ENCODE results near the gene SBNO1. TPM values are rescaled to one million over a fixed set of nuclear protein-coding genes. Genes with fewer than 3 reads are reported as not detected.

Gene SBNO1
- total RNA-seq, 1 experiment from 2014 or later: 68.7 TPM

DNA sequence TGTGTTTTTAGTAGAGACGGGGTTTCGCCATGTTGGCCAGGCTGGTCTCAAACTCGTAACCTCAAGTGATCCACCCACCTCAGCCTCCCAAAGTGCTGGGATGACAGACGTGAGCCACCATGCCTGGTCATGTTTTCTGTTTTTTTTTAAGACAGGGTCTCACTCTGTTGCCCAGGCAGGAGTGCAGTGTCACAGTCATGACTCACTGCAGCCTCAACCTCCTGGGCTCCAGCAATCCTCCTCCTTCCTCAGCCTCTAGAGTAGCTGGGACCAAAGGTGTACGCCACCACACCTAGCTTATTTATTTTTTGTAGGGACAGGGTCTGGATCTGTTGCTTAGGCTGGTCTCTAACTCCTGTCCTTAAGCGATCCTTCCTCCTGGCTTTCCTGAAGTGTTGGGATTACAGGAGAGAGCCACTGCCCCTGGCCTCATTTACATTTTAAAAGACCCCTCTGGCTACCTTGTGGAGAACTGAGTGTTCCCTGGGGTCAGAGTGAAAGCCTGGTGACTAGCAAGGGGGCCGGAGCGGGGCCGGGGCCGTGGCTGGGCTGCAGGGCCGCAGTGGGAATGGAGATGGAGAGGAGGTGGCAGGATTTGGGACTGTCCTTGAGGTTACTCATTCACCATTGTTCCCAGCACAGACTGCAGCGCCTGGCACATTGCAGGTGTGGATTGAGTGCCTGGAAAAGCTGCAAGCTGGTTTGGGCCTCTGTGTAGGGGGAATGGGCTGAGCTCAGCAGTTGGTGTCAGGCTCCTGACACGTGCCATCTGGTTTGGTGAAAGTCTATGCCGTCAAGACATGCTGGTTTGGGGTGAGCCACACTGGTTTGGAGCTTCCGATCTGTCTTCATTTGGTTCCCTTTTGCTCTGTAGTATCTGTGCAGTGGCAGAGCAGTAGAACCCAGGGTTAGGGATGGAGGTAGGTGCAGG is 37.4 kb upstream of the SBNO1 start:
- POLR2A ChIA-PET: no interaction called here
- Histone ChIP-seq H3K4me1 (ENCODE audit: control insufficient read depth, insufficient read depth, low read length) (no peaks in the 10 kb centered on the region), H3K27ac (ENCODE audit: low read length) (no peak overlapping the region), H3K36me3 (ENCODE audit: control insufficient read depth, insufficient read depth, low read length) (peaks cover 10% of the 10 kb centered on the region), H3K9me3 (ENCODE audit: control insufficient read depth, insufficient read depth, low read depth, low read length) (no peaks in the 10 kb centered on the region), H3K4me3 (ENCODE audit: low read depth in 2 of 2, low read length in 2 of 2) (no peak overlapping the region), H3K27me3 (ENCODE audit: control insufficient read depth, insufficient read depth, low read length) (no peaks in the 10 kb centered on the region)
- no peak for DNase-seq (ENCODE audit: low read depth, low spot score)
- no TSS peak for BruUV-seq (replicated peaks)
- ATAC-seq: no peak
- CTCF ChIA-PET: no interaction called here
- intact Hi-C loops (cut with micrococcal nuclease; ENCODE audit: unreplicated experiment) (no loop called here), in situ Hi-C loops (cut with HindIII; ENCODE audit: low pct_unique_long_range_greater_than_20kb, low sequenced_read_pairs) (no loop called here)
- TF ChIP-seq, protein P1, sequence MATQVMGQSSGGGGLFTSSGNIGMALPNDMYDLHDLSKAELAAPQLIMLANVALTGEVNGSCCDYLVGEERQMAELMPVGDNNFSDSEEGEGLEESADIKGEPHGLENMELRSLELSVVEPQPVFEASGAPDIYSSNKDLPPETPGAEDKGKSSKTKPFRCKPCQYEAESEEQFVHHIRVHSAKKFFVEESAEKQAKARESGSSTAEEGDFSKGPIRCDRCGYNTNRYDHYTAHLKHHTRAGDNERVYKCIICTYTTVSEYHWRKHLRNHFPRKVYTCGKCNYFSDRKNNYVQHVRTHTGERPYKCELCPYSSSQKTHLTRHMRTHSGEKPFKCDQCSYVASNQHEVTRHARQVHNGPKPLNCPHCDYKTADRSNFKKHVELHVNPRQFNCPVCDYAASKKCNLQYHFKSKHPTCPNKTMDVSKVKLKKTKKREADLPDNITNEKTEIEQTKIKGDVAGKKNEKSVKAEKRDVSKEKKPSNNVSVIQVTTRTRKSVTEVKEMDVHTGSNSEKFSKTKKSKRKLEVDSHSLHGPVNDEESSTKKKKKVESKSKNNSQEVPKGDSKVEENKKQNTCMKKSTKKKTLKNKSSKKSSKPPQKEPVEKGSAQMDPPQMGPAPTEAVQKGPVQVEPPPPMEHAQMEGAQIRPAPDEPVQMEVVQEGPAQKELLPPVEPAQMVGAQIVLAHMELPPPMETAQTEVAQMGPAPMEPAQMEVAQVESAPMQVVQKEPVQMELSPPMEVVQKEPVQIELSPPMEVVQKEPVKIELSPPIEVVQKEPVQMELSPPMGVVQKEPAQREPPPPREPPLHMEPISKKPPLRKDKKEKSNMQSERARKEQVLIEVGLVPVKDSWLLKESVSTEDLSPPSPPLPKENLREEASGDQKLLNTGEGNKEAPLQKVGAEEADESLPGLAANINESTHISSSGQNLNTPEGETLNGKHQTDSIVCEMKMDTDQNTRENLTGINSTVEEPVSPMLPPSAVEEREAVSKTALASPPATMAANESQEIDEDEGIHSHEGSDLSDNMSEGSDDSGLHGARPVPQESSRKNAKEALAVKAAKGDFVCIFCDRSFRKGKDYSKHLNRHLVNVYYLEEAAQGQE (IDR thresholded peaks at IDR 0.05; ENCODE audit: insufficient read depth in 1 of 2, low read depth in 2 of 2, low read length in 1 of 2): no peak
- TF ChIP-seq, protein P2, sequence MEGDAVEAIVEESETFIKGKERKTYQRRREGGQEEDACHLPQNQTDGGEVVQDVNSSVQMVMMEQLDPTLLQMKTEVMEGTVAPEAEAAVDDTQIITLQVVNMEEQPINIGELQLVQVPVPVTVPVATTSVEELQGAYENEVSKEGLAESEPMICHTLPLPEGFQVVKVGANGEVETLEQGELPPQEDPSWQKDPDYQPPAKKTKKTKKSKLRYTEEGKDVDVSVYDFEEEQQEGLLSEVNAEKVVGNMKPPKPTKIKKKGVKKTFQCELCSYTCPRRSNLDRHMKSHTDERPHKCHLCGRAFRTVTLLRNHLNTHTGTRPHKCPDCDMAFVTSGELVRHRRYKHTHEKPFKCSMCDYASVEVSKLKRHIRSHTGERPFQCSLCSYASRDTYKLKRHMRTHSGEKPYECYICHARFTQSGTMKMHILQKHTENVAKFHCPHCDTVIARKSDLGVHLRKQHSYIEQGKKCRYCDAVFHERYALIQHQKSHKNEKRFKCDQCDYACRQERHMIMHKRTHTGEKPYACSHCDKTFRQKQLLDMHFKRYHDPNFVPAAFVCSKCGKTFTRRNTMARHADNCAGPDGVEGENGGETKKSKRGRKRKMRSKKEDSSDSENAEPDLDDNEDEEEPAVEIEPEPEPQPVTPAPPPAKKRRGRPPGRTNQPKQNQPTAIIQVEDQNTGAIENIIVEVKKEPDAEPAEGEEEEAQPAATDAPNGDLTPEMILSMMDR (IDR thresholded peaks at IDR 0.05): no peak
- no peak for TF ChIP-seq POLR2AphosphoS5 (IDR thresholded peaks at IDR 0.05; ENCODE audit: low read depth, low read length)
- TF ChIP-seq SIN3A (IDR thresholded peaks at IDR 0.05; ENCODE audit: borderline replicate concordance, insufficient read depth, low read depth, low read length): no peak
- no peak for TF ChIP-seq TCF7L2 (IDR thresholded peaks at IDR 0.05; ENCODE audit: low read depth, low read length)

DNA sequence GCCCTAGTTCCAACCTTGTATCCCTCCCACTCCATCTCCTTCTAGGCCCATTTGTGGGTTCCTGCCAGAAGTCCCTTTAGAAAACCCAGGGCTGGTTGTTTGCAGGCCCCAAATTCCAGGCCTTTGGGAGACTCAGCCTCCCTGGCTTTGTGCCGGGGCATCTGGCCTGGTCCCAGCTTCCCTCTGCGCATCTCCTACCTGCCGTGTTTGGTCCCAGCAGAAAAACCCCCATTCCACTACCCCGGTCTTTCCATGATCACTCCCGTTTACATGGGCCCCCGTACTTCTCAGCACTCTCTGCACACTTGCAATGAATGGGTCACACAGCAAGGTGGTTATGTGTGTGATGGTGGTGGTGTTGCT is 34.6 kb upstream of the SBNO1 start:
- intact Hi-C loops (cut with micrococcal nuclease; ENCODE audit: unreplicated experiment): no loop called here

More for the DNA sequence above, 34.6 kb upstream of the SBNO1 start:
- DNase-seq (ENCODE audit: low read depth, low spot score) (no peak), ATAC-seq (no peak)
- Histone ChIP-seq H3K9me3 (ENCODE audit: control insufficient read depth, insufficient read depth, low read depth, low read length) (no peaks in the 10 kb centered on the region), H3K27ac (ENCODE audit: low read length) (no peak overlapping the region), H3K4me3 (ENCODE audit: low read depth in 2 of 2, low read length in 2 of 2) (no peak overlapping the region), H3K36me3 (ENCODE audit: control insufficient read depth, insufficient read depth, low read length) (peaks cover 7% of the 10 kb centered on the region), H3K4me1 (ENCODE audit: control insufficient read depth, insufficient read depth, low read length) (no peaks in the 10 kb centered on the region), H3K27me3 (ENCODE audit: control insufficient read depth, insufficient read depth, low read length) (no peaks in the 10 kb centered on the region)
- CTCF ChIA-PET: no interaction called here
- in situ Hi-C loops (cut with HindIII; ENCODE audit: low pct_unique_long_range_greater_than_20kb, low sequenced_read_pairs): no loop called here
- POLR2A ChIA-PET: no interaction called here
- BruUV-seq (replicated peaks): no TSS peak
- no peak for TF ChIP-seq TCF7L2 (IDR thresholded peaks at IDR 0.05; ENCODE audit: low read depth, low read length)
- TF ChIP-seq, protein P2 (IDR thresholded peaks at IDR 0.05): no peak
- TF ChIP-seq POLR2AphosphoS5 (IDR thresholded peaks at IDR 0.05; ENCODE audit: low read depth, low read length): no peak
- TF ChIP-seq, protein P1 (IDR thresholded peaks at IDR 0.05; ENCODE audit: insufficient read depth in 1 of 2, low read depth in 2 of 2, low read length in 1 of 2): no peak
- TF ChIP-seq SIN3A (IDR thresholded peaks at IDR 0.05; ENCODE audit: borderline replicate concordance, insufficient read depth, low read depth, low read length): no peak

All from Panc1 (cell line).